GM21381 (cell line): ENCODE measurements around the gene CAPN12.

Source experiments
- ATAC-seq: cut with Tn5 transposase; IDR thresholded peaks from one replicate; pipeline ENCODE4 v1.9.1; 2021; ENCODE audit warnings: mild to moderate bottlenecking, moderate library complexity; ENCODE audit not compliant: unreplicated experiment

Gene CAPN12

DNA sequence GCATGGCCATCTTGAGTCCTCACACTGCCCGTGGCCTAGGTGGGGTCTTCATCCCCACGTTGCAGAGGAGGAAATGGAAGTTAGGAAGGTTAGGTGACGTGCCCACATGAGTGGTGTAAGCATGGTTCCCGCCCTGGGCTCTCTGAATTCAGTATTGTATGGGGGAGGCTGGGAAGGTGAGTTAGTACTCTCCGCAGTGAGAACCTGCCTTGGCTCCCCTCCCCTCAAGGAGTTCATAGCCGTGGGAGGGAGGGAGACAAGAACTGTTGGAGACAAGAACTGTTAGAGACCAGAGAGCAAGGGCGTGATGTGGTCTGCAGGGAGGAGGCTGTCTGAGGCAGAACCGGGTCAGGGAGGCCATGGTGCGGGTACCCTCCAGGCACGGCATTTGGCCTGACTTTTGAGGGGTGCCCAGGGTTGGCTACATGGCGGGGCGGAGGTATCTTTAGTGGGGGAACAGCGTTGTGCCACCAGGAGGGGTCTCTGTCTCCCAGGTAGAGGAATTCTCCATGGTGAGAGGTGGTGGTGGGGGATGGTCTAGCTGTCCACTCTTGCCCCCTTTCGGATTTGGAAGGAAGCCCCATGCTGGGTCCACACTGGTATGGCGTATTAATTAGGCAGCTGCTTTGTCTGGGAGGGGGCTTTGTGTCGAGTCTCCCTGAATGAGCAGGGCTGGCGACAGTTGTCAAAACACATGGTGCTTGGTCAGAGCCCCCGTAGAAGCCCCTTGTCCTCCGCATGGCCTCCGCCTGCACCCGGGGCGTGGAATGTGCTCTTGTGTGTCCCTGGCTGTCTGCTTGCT is 45.8 kb downstream of the CAPN12 start:
- ATAC-seq: no peak

DNA sequence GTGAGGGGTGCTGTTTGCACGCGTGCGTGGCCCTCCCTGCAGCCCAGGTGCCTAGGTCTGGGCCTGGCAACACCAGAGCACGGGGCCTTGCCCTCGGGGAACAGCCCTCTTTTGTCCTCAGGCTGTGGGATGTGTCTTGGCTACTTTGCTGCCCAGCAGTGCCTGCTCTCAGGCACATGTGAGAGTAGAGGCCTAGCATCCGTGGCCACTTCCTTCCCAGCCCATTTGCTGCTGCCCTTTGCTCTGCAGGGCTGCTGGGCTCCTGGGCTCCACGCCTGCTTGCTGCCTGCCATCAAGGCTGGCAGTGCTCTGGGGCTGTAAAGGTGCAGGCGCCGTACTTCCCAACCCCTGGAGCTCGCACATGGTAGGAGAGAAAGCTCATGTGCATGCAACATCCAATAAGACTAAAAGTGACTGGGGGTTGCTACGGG is 46.6 kb downstream of the CAPN12 start:
- ATAC-seq: no peak

DNA sequence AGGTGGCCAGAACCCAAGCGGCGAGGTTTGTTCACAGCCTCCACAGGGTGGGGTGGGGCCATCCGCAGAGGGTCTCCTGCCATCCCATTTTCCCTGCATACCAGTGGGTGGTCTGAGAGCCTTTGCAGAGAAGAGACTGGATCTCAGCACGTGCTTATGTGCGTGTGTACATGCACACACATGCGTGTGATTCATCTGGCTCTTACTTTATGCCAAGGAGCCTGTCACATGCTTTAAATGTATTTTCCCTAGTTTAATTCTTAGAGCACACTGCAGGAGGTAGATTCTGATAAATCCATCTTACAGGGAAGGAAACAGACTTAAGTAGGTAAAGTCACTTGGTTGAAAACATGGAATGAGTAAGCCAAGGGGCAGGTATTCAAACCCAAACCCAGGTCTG is 47.1 kb downstream of the CAPN12 start:
- no peak for ATAC-seq

DNA sequence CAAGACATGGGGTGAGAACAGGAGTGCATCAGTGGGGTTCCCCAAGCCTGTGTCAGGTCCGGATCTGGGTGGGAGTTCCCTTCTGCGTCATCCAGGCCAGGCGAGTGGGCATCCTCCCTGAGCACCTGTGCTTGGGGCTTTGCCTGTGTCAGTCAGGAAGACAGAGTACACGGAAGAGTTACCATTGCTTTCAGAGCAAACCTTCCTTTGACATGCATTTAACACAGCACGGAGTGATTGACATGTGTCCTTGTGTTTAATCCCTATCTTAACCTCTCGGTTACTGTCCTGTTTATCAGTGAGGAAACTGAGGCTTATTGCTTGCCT is 47.6 kb downstream of the CAPN12 start:
- ATAC-seq: no peak

DNA sequence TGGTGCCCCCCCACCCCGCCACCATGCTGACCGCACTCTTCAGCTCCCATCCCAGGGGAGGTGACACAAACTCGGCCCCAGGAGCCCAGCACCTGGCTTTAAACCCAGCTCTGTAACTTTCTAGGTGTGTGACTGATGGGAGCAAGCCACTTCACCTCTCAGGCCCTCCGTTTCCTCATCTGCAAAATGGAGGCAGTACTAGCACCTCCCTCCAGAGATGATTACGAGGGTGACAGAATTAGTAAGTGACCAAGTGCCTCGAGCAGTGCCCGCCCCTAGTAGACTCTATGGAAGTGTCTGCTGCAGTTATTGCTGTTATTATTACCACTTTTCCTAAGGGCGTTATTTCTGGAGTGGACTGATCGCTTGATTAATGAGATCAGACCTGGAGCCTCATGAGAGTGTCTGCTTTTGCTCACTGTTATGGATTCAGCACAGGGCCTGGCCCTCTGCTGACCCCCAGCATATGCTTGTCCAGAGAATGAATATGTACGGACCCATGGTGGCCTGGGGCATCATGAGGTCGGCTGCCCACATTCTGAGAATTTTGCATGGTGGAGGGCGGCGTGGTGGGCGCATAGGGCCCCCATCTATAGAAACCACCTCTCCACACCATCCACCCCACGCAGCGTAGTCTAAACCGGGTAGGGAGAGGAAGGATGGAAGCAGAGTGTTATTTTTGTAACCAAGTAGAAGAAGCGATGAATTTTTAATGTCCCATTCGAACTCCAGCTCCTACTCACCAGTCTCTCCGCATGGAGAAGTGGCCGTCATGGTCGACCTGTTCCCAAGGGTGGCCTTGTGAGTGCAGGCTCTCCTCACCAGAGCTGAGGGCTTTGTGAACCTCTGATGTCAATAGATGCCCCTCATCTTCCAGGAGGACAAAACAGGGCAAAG is 48.2 kb downstream of the CAPN12 start:
- no peak for ATAC-seq

DNA sequence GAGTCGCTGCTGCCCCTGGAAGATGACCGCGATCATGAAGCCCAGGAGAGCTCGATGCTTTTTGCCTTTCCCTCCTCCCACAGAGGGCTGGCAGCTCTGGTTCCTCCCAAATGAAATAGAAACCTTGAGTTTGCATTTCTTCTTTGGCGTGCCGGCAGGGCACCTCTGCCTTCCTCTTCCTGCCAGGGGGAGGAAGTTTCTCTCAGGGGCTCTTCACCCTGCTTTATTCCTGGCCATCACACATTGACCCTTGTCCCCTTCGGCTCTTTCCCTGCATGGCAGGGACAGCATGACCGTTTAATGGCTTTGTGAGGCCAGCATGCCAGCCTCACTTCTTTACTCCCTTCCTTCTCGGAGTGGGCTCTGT is 49.0 kb downstream of the CAPN12 start:
- ATAC-seq: no peak

DNA sequence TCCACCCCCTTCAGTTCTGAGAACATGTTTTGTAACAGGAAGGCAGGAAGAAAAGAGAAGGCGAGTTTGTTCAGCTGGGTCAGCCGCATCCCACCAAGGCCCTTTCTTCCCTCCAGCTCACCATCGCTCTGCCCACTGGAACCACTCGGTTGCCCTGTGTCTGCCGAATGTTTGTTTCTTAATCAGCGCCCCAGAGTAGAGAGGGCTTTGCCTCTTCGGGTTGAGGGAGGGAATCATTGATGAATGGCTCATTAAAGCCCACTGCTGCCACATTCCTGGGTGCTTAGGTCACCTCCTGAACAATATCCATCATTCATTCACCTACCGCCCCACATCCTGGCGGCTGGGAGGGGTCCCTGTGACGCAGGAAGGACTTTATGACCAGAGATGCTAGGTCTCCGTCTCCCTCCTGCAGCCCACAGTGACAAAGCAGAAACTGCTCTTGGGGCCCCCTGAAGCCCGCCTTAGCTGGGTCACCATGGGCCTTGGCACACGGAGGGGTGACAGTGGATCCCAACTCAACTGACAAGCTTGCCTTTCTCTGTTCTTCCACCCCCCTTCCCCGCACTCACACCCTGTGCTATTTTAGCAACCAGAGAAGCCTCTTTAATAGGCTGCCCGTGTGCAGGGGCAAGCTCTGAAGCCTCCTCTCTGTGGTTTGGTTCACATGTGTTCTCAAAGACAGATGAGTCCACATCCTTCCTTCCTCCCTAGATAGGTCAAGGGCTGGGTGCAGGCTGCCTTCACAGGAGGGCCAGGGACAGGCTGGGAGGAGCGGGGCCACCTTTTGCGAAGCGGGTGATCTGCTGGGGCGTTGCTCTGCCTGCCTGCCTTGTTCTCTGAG is 50.7 kb downstream of the CAPN12 start:
- no peak for ATAC-seq

DNA sequence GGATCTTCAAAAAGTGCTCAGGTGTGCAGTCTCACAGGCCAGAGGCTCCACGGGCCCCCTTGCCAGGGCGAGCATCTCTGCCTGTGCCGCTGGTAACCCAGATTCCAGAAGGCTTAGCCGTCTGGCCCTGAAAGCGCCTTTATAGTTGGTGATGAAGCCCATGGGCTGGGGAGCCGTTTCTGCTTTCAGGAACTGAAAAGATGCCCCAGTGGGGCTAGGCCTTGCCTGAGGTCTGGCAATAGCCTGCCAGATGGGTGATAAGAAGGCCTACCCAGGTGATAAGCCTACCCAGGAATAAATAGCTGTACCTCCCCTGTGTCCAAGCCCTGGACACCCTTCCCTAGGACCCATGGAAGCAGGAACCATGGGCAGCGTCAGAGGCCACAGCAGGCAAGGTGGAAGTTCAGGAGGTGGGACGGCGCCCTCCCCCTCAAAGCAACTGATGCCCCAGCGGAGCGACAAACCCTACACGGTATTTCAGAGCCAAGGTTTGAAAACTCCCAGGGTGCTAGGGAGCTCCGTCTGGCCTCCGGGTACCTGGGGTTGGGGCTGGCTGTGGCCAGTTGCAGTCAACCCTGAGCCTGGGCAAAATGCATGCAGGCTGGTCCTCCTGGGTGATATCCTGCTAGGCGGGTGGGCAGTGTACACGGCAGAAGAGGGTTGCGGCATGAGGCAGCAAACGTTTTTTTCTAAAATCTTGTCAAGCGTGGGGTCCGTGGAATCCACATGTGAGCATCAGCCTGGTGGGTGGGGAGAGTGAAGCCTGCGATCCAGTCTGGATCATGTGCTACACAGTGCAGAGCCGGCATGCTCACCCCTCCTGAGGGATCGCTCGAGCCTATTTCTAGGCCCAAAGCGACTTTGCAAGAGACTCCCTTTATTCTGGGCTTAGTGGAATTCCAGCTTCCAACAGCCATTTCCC is 51.6 kb downstream of the CAPN12 start:
- no peak for ATAC-seq

DNA sequence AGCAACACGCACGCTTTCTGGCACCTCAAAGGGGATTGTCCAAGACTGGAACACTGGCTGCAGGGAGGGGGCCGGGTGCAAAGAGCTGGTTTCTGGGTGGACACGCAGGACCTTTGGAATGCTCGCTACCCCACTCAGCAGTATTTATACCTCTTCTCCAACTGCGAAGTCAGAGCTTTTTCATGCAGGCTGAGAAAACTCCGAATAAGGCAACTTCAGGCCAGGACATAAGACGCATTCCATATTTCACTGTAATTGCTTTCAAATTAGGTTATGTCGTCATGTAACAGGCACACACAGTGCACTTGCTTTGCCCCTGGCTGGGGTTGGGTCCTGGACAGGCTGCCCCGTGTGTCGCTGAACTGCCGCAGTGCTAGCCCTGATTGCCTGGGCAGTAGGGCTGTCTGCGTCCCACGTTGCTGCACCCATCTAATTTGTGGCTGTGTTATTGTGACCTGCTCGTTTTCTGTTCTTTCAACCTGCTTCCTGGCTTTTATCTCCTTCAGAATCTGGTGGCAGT is 52.3 kb downstream of the CAPN12 start:
- no peak for ATAC-seq

DNA sequence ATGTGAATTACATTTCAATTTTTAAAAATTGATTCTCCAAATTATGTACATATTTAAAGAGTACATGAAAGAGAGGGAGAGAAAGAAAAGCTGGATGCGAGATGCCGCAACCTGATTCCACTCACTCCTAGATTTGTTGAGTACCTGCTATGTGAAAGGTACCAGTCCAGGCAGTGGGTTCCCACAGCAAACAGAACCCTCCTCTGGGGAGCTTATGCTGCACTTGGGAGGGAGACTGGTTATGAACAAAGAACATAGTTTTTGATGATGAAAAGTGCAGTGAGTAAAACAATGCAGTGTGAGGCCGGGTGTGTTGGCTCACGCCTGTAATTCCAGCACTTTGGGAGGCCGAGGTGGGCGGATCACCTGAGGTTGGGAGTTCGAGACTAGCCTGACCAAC is 53.4 kb downstream of the CAPN12 start:
- ATAC-seq: no peak

DNA sequence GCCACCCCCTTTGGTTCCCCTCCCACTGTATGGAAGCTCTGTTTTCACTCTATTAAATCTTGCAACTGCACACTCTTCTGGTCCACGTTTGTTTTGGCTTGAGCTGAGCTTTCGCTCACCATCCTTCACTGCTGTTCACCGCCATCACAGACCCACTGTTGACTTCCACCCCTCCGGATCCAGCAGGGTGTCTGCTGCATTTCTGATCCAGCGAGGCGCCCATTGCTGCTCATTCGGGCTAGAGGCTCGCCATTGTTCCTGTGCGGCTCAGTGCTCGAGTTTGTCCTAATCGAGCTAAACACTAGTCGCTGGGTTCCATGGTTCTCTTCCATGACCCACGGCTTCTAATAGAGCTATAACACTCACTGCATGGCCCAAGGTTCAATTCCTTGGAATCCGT is 54.1 kb downstream of the CAPN12 start:
- no peak for ATAC-seq

DNA sequence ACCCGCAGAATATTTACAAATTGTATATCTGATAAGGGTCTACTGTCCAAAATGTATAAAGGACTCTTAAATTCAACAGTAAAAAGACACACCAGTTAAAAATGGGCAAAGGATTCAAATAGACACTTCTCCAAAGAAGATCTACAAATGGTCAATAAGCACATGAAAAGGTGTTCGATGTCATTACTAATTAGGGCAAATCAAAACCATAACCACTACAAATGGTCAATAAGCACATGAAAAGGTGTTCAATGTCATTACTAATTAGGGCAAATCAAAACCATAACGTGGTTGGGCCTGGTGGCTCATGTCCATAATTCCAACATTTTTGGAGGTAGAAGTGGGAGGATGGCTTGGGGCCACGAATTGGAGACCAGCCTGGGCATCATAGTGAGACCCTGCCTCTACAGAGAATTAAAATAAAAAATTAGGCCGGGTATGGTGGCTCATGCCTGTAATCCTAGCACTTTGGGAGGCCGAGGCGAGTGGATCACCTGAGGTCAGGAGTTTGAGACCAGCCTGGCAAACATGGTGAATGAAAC is 56.4 kb downstream of the CAPN12 start:
- no peak for ATAC-seq

DNA sequence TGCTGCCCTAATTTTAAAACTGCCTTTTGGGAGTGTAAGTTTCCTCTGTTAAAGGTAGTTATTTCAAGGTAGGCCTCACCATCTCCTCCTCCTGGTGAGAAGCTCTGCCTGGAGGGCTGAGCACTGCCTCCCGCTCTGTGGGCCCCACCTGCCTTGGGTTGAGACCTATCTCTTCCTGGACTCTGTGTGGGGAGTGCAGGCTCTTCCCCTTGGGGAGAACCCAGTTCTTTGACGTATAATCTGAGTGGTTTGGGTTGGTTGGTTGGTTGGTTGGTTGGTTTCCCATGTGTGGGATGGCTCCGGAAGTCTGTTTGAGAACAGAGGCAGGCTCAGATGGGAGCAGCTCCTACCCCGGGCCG is 57.8 kb downstream of the CAPN12 start:
- ATAC-seq: peak; percentile 51

DNA sequence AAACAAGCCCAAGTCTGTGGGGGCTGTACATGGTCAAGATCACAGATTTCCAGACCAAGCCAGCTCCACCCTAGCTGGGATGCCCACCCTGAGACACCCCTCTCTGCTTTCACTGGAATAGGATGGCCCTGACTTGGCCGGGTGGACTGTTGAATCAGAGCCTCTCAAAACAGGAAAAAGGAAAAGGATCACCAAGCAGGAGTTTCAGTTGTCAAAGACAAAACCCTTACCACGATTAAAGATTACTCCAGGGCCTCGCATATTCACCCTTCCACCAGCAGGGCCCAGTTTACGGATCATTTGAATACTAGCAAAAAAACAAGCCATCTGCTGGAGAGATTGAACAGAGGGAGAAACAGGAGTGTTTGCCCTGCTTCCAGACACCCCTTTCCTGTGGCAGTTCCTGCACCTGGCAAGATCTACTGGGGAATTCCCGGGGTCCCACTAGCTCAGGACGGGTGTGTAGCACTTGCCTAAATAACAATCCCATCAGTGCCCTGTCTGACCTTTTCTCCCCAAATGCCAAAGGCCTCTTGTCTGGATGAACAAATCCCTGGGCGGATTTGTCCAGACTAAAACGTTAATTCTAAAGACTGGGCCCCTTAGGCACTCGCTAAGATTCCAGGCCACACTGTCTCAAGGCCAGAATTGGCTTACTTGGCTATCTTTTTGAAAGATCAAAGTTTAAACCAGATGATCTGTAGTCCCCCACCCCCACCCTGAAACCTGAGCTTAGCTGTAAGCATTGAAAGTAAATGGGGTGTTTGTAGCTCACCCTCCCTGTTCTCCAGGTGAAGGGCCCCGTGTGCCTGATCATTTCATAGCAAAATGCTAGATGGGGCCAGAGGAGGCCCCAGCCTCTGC is 58.4 kb downstream of the CAPN12 start:
- no peak for ATAC-seq

DNA sequence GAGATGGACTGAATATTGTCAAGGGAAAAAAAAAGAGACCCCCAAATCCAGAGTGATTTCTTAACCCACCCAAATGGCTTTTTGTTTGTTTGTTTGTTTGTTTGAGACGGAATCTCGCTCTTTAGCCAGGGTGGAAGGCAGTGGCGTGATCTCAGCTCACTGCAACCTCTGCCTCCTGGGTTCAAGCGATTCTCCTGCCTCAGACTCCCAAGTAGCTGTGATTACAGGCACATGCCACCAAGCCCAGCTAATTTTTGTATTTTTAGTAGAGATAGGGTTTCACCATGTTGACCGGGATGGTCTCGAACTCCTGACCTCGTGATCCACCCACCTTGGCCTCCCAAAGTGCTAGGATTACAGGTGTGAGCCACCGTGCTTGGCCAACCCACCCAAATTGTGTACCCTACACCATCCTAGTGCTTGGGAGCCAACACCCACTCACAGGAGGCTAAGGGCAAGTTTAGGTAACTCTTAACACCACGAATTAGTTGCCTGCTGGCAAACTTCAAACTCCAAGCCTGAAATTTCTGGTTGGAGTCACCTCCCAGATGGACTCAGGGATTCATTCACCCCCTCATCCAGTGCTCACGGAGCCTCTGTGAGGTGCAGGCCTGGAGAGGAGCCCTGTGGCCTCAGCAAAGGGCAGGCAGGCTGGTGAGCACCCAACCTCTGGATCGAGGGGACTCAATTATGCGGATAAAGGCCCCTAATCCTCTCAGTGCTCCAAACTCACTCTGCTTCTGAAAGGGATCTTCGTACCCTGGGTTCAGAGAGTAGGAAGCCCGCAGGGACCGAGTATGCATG is 59.2 kb downstream of the CAPN12 start:
- ATAC-seq: no peak

DNA sequence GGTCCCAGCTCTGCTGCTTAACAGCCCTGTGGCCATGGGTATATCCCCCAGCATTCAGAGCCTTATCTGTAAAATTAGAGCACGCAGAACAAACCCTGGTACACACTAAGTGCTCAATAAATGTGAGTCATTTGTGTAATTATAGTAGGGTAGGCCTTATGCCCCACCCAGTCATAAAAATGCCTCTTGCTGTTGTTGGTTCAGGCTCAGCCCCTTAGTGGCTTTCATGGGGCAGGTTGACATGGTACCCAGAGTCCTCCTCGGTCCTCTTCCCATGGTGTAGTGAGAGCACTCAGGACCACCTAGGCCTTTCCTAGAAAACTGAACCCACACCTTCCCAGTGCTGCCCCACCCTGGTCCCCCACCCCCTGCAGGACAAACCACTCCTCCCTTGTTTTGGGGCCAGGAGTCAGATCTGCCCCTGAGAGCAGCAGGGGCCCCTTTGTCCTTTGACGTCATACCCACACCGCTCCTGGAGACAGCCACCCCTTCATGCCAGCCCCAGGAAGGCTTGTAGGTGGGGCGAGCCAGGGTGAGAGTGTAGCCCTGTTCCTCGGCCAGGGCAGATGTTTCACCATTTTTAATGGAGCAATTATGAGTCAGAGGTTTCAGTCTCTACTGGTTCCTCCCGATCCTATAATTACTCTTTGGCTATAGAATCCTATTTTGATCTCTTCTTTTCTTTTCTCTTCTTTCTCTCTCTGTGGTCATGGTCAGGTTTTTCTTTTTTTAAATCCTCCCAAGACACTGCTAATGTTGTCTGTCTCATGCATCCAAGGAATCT is 60.0 kb downstream of the CAPN12 start:
- ATAC-seq: no peak

DNA sequence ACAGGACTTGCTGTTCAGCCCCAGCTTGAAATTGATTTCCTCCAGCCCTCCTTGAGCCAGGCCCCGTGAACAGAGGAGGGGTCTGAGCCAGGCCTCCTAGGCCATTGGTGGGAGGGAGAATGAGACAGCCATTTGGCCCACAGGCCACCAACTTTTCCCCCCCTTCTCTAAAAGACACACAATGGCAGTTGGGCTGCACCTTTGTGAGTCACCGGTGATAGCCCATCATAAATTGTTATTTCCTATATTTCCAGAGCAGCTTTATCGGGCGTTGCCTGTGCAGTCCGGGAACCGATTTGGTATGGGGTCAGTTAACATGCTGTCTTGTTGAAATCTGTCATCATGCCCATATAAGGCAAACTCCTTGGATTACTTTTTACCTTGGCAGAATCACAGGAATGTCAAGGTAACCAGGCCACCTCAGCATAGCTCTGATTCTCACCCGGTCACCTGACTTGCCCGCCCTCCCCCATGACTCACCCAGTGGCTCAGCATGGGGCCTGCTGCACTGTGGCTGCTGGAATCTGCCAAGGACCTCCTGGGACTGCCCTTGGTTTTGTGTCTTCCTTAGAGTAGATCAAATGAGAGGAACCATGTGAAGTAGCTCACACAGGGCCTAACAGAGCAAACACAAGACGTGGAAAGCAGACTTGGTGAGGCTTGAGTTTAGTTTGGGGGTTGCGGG is 60.7 kb downstream of the CAPN12 start:
- ATAC-seq: no peak
